ENCODE measurements around the gene RALY.

DNA sequence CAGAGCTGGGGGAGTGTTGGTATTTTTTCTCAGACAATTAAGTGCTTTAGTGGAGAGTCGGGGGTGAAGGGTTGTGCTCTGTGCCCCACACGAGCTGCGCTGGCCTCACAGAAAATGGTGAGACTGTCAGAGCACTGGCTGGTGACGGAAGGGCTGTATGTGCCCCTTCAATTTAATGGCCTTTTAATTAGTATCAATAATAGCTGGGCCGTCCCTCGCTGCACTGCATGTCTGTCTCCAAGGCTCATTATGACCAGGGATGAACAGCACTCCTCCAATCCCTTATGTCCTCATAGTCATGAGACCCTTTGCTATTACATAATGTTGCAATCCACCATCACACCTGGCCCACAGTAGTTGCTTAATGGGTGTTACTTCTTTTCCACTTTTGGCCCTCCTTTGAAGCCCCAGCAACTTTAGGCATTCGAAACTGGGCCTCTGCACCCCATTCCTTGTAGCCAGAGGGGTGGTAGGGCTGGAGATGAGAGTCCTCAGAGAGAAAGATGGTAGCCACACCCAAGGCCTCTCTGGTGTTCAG, 9.5 kb upstream of the RALY start:
- TF ChIP-seq, protein P1, sequence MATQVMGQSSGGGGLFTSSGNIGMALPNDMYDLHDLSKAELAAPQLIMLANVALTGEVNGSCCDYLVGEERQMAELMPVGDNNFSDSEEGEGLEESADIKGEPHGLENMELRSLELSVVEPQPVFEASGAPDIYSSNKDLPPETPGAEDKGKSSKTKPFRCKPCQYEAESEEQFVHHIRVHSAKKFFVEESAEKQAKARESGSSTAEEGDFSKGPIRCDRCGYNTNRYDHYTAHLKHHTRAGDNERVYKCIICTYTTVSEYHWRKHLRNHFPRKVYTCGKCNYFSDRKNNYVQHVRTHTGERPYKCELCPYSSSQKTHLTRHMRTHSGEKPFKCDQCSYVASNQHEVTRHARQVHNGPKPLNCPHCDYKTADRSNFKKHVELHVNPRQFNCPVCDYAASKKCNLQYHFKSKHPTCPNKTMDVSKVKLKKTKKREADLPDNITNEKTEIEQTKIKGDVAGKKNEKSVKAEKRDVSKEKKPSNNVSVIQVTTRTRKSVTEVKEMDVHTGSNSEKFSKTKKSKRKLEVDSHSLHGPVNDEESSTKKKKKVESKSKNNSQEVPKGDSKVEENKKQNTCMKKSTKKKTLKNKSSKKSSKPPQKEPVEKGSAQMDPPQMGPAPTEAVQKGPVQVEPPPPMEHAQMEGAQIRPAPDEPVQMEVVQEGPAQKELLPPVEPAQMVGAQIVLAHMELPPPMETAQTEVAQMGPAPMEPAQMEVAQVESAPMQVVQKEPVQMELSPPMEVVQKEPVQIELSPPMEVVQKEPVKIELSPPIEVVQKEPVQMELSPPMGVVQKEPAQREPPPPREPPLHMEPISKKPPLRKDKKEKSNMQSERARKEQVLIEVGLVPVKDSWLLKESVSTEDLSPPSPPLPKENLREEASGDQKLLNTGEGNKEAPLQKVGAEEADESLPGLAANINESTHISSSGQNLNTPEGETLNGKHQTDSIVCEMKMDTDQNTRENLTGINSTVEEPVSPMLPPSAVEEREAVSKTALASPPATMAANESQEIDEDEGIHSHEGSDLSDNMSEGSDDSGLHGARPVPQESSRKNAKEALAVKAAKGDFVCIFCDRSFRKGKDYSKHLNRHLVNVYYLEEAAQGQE (IDR thresholded peaks at IDR 0.05; ENCODE audit: low read depth, low read length) = no peak
- TF ChIP-seq BRCA1 (IDR thresholded peaks at IDR 0.05; ENCODE audit: low read depth, low read length) (no peak), RAD21 (IDR thresholded peaks at IDR 0.05; ENCODE audit: insufficient read depth, low read depth, low read length) (no peak)
- TF ChIP-seq, protein P2, sequence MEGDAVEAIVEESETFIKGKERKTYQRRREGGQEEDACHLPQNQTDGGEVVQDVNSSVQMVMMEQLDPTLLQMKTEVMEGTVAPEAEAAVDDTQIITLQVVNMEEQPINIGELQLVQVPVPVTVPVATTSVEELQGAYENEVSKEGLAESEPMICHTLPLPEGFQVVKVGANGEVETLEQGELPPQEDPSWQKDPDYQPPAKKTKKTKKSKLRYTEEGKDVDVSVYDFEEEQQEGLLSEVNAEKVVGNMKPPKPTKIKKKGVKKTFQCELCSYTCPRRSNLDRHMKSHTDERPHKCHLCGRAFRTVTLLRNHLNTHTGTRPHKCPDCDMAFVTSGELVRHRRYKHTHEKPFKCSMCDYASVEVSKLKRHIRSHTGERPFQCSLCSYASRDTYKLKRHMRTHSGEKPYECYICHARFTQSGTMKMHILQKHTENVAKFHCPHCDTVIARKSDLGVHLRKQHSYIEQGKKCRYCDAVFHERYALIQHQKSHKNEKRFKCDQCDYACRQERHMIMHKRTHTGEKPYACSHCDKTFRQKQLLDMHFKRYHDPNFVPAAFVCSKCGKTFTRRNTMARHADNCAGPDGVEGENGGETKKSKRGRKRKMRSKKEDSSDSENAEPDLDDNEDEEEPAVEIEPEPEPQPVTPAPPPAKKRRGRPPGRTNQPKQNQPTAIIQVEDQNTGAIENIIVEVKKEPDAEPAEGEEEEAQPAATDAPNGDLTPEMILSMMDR (IDR thresholded peaks at IDR 0.05 in 2 of 3, conservative IDR thresholded peaks at IDR 0.05 in 1 of 3; ENCODE audit: control insufficient read depth in 2 of 3, extremely low read depth in 1 of 3, insufficient read depth in 1 of 3, low read depth in 3 of 3, low read length in 3 of 3) = no peak

Measured in GM12878 (cell line).